ENCODE results near the gene OPA3. TPM values are rescaled to one million over a fixed set of nuclear protein-coding genes. Genes with fewer than 3 reads are reported as not detected.
A peak's percentile ranks its signal among the peaks of the same experiment; 100 is the strongest.

The OPA3 gene
- total RNA-seq, 2 donors from 2014 or later = 10.3 to 12.6 TPM

- no peak for DNase-seq
- H3K9me3 Mint-ChIP-seq = peaks cover 0 to 3% of the 10 kb centered on the region in 2 donors
- no peak overlapping the region for H3K27ac Mint-ChIP-seq
- no peaks in the 10 kb centered on the region for H3K27me3 Mint-ChIP-seq (ENCODE audit: low read depth)
- ATAC-seq (replicated peaks in 1 of 2) = no peak
- H3K4me1 Mint-ChIP-seq (ENCODE audit: low read depth) = no peaks in the 10 kb centered on the region
- peaks cover 2 to 3% of the 10 kb centered on the region in 2 donors for H3K36me3 Mint-ChIP-seq (ENCODE audit: insufficient read depth in 2 of 2)
- H3K4me3 Mint-ChIP-seq = no peak overlapping the region
Measured at GRCh38 chr19:45539459-45539858, 45.1 kb downstream of the OPA3 start.

GRCh38 chr19:45531349-45531748, 53.3 kb downstream of the OPA3 start:
- peaks cover 0 to 3% of the 10 kb centered on the region in 2 donors for H3K9me3 Mint-ChIP-seq
- H3K4me3 Mint-ChIP-seq = no peak overlapping the region

GRCh38 chr19:45529420-45529785, 55.2 kb downstream of the OPA3 start:
- Mint-ChIP-seq H3K27ac (no peak overlapping the region), H3K27me3 (ENCODE audit: low read depth) (peaks cover 8% of the 10 kb centered on the region), H3K4me3 (peak overlapping the region in 1 of 2 donors; percentile 39), H3K9me3 (peaks cover 0 to 3% of the 10 kb centered on the region in 2 donors), H3K36me3 (ENCODE audit: insufficient read depth in 2 of 2) (peaks cover 5 to 9% of the 10 kb centered on the region in 2 donors), H3K4me1 (ENCODE audit: low read depth) (peaks cover 13% of the 10 kb centered on the region)
- no peak for ATAC-seq (replicated peaks in 1 of 2)
- no peak for DNase-seq

More at GRCh38 chr19:45531349-45531748, 53.3 kb downstream of the OPA3 start:
- ATAC-seq (replicated peaks in 1 of 2) = no peak
- H3K27ac Mint-ChIP-seq = no peak overlapping the region
- no peak for DNase-seq
- H3K27me3 Mint-ChIP-seq (ENCODE audit: low read depth) = peaks cover 8% of the 10 kb centered on the region
- H3K36me3 Mint-ChIP-seq (ENCODE audit: insufficient read depth in 2 of 2) = peaks cover 4 to 5% of the 10 kb centered on the region in 2 donors
- H3K4me1 Mint-ChIP-seq (ENCODE audit: low read depth) = peaks cover 13% of the 10 kb centered on the region

- H3K9me3 Mint-ChIP-seq = peaks cover 0 to 3% of the 10 kb centered on the region in 2 donors
- H3K4me1 Mint-ChIP-seq (ENCODE audit: low read depth) = peaks cover 16% of the 10 kb centered on the region
- no peak overlapping the region for H3K27ac Mint-ChIP-seq
- DNase-seq = no peak
- H3K4me3 Mint-ChIP-seq = peak overlapping the region in 1 of 2 donors; percentile 39
- H3K27me3 Mint-ChIP-seq (ENCODE audit: low read depth) = peaks cover 8% of the 10 kb centered on the region
- H3K36me3 Mint-ChIP-seq (ENCODE audit: insufficient read depth in 2 of 2) = peaks cover 6 to 9% of the 10 kb centered on the region in 2 donors
- no peak for ATAC-seq (replicated peaks in 1 of 2)
Measured at GRCh38 chr19:45528744-45529419, 55.7 kb downstream of the OPA3 start.

GRCh38 chr19:45528149-45528743, 56.4 kb downstream of the OPA3 start:
- Mint-ChIP-seq H3K4me1 (ENCODE audit: low read depth) (peaks cover 23% of the 10 kb centered on the region), H3K4me3 (peak overlapping the region in 1 of 2 donors; percentile 42), H3K9me3 (peaks cover 0 to 3% of the 10 kb centered on the region in 2 donors), H3K36me3 (ENCODE audit: insufficient read depth in 2 of 2) (peaks cover 8 to 9% of the 10 kb centered on the region in 2 donors), H3K27ac (no peak overlapping the region), H3K27me3 (ENCODE audit: low read depth) (peaks cover 8% of the 10 kb centered on the region)
- DNase-seq (no peak), ATAC-seq (replicated peaks in 1 of 2) (no peak)

GRCh38 chr19:45527731-45528130, 56.9 kb downstream of the OPA3 start:
- DNase-seq (no peak), ATAC-seq (replicated peaks in 1 of 2) (no peak)
- no peak overlapping the region for H3K4me3 Mint-ChIP-seq
- H3K36me3 Mint-ChIP-seq (ENCODE audit: insufficient read depth in 2 of 2) = peaks cover 8 to 9% of the 10 kb centered on the region in 2 donors
- peaks cover 24% of the 10 kb centered on the region for H3K4me1 Mint-ChIP-seq (ENCODE audit: low read depth)
- peaks cover 0 to 3% of the 10 kb centered on the region in 2 donors for H3K9me3 Mint-ChIP-seq
- H3K27ac Mint-ChIP-seq = no peak overlapping the region
- peaks cover 8% of the 10 kb centered on the region for H3K27me3 Mint-ChIP-seq (ENCODE audit: low read depth)

GRCh38 chr19:45526971-45527370, 57.6 kb downstream of the OPA3 start:
- H3K27me3 Mint-ChIP-seq (ENCODE audit: low read depth) = peaks cover 6% of the 10 kb centered on the region
- peaks cover 8 to 9% of the 10 kb centered on the region in 2 donors for H3K36me3 Mint-ChIP-seq (ENCODE audit: insufficient read depth in 2 of 2)
- DNase-seq = no peak
- no peak overlapping the region for H3K27ac Mint-ChIP-seq
- H3K4me3 Mint-ChIP-seq = no peak overlapping the region
- no peak for ATAC-seq (replicated peaks in 1 of 2)
- peaks cover 0 to 3% of the 10 kb centered on the region in 2 donors for H3K9me3 Mint-ChIP-seq
- H3K4me1 Mint-ChIP-seq (ENCODE audit: low read depth) = peaks cover 24% of the 10 kb centered on the region

- Mint-ChIP-seq H3K4me3 (no peak overlapping the region), H3K36me3 (ENCODE audit: insufficient read depth in 2 of 2) (peaks cover 8 to 9% of the 10 kb centered on the region in 2 donors), H3K27me3 (ENCODE audit: low read depth) (no peaks in the 10 kb centered on the region), H3K27ac (no peak overlapping the region), H3K9me3 (no peaks in the 10 kb centered on the region), H3K4me1 (ENCODE audit: low read depth) (peaks cover 24% of the 10 kb centered on the region)
- no peak for DNase-seq
- no peak for ATAC-seq (replicated peaks in 1 of 2)
Measured at GRCh38 chr19:45526143-45526542, 58.5 kb downstream of the OPA3 start.

GRCh38 chr19:45524575-45525129, 60.0 kb downstream of the OPA3 start:
- Mint-ChIP-seq H3K9me3 (no peaks in the 10 kb centered on the region), H3K27me3 (ENCODE audit: low read depth) (no peaks in the 10 kb centered on the region), H3K27ac (no peak overlapping the region), H3K36me3 (ENCODE audit: insufficient read depth in 2 of 2) (peaks cover 8 to 11% of the 10 kb centered on the region in 2 donors), H3K4me3 (no peak overlapping the region), H3K4me1 (ENCODE audit: low read depth) (peaks cover 22% of the 10 kb centered on the region)
- DNase-seq (no peak), ATAC-seq (replicated peaks in 1 of 2) (no peak)

GRCh38 chr19:45523642-45524256, 60.9 kb downstream of the OPA3 start:
- ATAC-seq (replicated peaks in 1 of 2) (peak; percentile 98 to 100), DNase-seq (peak; percentile 76 to 80)
- H3K9me3 Mint-ChIP-seq = no peaks in the 10 kb centered on the region
- peaks cover 8 to 11% of the 10 kb centered on the region in 2 donors for H3K36me3 Mint-ChIP-seq (ENCODE audit: insufficient read depth in 2 of 2)
- H3K27me3 Mint-ChIP-seq (ENCODE audit: low read depth) = no peaks in the 10 kb centered on the region
- peaks cover 17% of the 10 kb centered on the region for H3K4me1 Mint-ChIP-seq (ENCODE audit: low read depth)
- no peak overlapping the region for H3K4me3 Mint-ChIP-seq
- H3K27ac Mint-ChIP-seq = peak overlapping the region; percentile 3

- Mint-ChIP-seq H3K27me3 (ENCODE audit: low read depth) (no peaks in the 10 kb centered on the region), H3K9me3 (no peaks in the 10 kb centered on the region), H3K36me3 (ENCODE audit: insufficient read depth in 2 of 2) (peaks cover 5 to 12% of the 10 kb centered on the region in 2 donors), H3K4me3 (no peak overlapping the region), H3K27ac (no peak overlapping the region), H3K4me1 (ENCODE audit: low read depth) (peaks cover 11% of the 10 kb centered on the region)
- DNase-seq (no peak), ATAC-seq (replicated peaks in 1 of 2) (no peak)
Measured at GRCh38 chr19:45522010-45522941, 62.3 kb downstream of the OPA3 start.

- ATAC-seq (replicated peaks in 1 of 2) = no peak
- DNase-seq = no peak
- Mint-ChIP-seq H3K4me3 (no peak overlapping the region), H3K27ac (no peak overlapping the region), H3K27me3 (ENCODE audit: low read depth) (no peaks in the 10 kb centered on the region), H3K36me3 (ENCODE audit: insufficient read depth in 2 of 2) (peaks cover 3 to 10% of the 10 kb centered on the region in 2 donors), H3K9me3 (no peaks in the 10 kb centered on the region), H3K4me1 (ENCODE audit: low read depth) (peaks cover 27% of the 10 kb centered on the region)
Measured at GRCh38 chr19:45518469-45518826, 66.2 kb downstream of the OPA3 start.
